ENCODE data around the gene MIDN.
A peak's percentile ranks its signal among the peaks of the same experiment; 100 is the strongest.

Gene MIDN

DNA sequence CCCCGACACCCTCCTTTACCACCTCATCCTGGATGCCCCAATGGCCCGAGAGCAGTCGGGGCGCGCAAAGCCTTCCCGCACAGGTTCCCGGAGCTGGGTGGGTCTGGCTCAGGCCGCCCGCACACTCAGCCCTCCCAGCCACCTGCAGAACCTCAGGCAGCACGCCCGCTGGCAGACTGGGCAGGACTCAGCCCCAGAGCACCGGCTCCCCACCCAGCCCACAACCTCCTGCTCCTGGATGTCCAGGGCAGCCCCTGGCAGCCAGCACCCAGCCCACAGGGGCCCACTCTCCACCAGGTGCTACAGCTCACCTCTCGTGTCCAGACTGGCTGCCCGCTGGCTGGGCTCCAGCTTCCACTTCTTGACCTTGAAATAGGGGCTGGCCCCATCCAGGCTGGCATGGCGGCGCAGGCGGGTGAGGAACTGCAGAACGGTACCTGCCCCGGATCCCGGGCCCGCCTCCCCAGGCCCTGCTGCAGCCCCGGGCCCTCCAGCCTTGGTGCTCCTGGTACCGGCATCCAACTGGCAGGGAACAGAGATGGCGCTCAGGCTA is 15.2 kb upstream of the MIDN start:
- DNase-seq (ENCODE audit: low read depth): no peak

DNA sequence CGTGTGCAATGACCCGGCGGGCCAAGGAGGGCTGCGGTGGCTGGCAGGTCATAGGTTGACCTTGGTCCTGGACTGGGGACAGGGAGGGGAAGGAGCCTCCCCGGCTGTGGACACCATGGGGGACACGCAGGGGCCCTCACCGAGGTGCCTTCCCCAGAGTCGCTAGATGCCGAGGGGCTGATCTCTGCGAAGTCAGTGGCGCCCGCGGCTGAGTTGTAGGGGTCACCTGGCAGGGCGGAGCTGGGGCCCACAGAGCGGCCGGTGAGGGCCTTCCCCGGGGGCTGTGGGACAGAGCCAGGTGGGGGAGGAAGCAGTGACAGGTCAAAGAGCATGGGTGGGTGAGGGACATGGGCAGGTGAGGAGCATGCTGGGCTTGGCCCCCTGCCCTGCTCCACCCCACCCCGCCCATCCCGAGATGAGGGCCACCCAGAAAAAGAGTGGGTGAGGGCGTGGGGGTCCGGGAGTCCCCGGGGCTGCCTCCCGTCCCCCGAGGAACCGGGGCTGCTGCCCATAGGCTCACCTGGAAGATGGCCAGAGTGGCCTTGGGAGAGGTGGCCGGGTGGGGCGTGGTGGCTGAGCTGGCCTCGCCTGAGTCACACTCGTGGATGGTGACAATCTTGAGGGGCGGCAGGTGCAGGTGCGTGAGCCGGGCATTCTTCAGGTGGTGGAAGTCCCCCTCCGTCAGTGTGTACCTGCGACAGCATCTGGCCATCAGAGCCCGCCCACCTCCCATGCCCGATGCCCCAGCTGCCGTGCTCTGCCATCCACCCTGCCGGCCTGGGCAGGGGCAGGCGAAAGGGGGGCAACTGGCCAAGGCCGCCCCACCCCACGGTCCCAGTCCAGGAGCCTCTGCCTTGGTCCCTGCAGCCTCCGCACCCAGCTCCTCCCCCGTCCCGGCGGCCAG is 14.1 kb upstream of the MIDN start:
- DNase-seq (ENCODE audit: low read depth): no peak

DNA sequence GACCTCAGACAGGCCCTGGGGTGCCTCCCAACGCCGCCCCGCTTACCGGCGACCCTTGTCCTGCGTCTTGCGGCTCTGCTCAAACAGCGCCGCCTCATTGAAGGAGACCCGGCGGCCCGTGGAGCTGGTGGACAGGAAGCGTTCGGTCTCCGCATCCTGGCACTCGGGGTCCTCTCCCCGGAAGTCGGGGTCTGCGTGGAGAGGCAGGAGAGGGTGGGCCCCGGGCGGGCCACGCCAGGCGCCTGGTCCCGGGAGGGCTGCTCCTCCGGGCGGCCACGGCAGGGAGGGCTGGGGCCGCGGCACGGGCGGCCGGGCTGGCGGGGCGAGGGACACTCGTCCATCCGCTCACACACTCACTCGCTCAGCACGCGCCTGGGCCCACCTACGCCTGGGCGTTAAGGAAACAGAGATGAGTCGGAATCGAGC is 13.4 kb upstream of the MIDN start:
- no peak for DNase-seq (ENCODE audit: low read depth)

DNA sequence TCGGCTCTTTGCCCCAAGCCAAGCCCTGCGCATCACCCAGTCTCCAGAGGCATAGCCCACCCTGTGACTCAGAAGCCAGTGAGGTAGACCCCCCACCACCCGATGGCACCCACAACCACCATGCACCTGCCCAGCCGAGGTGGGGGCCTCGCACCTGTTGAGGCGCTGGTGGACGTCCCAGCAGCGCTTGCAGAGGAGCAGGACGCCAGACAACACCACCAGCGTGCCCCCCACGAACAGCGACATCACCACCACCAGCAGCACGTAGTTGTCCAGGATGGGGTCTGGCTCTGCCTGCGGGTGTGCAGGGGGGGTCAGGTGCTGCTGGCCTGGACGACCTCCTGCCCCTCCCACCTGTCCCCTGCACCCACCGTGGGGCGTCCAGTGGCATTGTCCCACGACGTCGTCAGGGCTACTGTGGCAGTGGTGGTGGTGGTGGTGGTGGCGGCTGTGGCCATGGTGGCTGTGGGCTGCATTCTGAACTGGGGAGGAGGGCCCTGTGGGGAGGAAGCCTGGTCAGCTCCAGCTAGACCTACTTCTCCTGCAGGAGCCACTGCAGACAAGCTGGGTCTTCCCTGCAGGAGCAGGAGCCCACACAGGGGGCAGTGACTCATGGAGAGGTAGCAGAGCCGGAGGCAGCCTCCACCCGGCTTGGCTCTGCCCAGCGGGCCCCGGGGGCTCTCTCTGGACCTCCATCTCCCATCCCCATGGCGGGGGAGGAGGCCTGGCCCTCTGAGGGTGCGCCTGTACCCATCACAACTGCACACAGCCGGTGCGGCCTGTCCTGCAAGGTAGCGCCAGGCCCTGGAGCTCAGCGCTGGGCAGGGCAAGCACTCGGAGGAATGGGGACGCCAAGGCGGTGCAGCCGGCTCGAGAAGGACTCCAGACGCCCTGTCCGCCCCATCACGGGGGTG is 12.5 kb upstream of the MIDN start:
- DNase-seq (ENCODE audit: low read depth): no peak

DNA sequence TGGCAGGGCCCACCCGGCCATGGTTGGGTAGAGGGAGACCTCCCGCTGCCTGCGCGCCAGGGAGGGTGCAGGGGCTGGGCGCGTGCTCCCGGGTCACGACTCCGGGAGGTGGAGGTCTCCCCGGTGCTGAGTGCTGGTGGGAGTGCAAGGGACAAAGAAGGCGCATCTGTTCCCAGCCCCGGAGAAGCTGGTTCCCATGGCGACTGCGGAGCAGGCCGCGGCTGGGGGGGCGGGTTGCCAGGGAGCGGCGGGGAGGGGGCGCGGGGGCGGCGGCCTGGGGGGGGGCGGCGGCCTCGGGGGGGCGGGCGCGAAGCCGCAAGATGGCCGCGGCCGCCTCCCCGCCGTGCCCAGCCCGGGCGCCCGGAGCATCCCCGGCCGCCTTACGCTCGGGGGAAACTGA is 11.8 kb upstream of the MIDN start:
- DNase-seq (ENCODE audit: low read depth): no peak

DNA sequence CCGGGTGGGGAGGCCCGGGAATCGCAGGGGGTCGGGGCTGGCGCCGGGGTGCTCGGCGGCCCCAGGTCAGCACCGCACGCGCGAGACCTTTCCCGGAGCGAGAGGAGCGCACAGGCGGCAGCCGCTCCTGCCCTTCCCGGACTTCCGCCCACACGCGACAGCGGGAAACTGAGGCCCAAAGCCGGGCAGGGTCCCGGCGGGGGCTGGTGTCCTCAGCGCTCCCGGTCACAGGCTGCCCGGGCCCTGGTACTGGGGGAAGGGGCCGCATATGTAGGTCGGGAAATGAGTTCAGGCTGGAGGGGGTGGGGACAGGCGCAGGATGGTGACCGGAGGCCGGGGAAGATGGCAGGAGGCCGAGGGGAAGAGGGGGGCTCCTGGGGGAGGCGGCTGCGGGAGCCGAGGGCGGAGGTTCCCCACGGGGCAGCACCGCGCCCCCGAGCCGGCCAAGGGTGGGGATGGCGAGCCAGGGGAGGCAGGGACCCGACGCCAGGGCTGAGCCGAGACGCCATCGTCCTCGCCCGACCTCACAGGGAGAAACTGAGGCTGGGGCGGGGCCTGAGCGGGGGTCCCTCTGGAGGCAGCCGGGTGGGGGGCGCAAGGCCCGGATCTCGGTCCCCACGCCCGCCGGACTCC is 11.2 kb upstream of the MIDN start:
- DNase-seq (ENCODE audit: low read depth): no peak

DNA sequence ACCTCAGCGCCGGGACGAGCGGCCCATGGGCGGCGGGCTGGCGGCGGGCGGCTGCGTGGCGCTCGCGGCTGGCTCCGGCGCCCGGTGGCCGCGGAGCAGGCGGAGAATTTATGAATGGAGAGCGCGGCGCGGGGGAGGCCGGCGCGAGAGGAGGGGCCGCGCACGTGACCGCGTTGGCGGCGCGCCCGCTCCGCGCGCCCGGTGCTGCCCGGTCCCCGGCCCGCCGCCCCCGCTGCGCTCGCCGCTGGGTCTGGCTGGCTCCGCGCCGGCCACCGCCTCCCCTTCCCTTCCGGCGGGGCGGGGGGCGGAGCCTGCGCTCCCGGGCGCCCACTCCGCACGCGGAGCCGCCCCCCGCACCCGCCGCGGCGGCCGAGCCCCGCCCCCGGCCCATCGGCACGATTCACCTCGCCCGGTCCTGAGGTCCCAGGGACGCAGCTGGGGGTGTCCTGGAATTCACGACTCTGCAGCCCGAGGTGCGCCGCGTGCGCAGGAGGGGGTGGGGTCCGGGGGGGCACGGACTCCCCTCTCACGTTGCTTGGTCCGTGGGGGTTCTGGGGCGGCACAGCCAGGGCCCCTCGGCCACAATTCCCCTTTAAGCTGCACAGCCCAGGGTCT is 10.5 kb upstream of the MIDN start, which contains the start of gene CBARP:
Gene CBARP, minus strand, starts transcription at position 252 of the 615 bp plus-strand sequence. CDS start 1,905 bp downstream, outside the sequence.
- DNase-seq (ENCODE audit: low read depth): no peak

DNA sequence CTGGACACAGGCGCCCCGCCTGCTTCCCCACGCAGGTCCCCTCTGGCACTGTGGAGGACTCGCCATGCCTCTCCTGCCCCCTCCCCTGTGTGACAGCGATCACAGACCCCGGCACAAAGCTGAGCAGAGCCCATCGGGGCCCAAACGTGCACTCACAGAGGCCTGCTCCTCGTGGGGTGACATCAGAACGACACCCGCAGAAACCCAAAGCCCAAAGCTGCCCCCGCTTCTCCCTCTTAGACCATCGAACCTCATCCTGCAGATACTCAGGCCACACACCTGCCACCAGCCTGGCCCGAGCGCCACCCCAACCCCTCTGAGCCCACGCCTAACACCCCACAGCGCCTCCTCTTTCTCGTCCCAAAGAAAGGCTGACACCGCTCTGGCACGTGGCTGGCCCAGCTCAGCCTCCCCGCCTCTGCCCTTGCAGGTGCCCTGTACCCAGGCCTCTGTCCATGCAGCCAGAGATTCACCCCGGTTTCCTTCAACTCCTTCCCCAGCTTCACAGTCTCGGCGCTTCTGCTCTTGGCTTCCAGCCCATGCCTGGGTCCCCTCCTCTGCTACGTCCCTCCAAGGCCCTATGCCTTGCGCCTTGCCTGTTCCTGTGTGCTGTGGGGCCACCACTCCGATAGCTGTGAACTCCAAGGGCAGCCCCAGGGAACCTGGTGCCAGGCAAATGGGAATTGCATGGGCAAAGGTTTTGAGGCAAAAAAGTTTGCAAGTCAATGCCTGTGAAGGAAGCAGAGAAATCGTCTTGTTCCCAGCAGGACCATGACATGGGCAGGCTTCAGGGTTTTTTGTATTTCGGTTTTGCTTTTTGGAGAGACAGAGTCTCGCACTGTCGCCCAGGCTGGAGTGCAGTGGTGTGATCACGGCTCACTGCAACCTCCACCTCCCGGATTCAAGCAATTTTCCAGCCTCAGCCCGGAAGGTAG is 9.7 kb upstream of the MIDN start:
- no peak for DNase-seq (ENCODE audit: low read depth)

DNA sequence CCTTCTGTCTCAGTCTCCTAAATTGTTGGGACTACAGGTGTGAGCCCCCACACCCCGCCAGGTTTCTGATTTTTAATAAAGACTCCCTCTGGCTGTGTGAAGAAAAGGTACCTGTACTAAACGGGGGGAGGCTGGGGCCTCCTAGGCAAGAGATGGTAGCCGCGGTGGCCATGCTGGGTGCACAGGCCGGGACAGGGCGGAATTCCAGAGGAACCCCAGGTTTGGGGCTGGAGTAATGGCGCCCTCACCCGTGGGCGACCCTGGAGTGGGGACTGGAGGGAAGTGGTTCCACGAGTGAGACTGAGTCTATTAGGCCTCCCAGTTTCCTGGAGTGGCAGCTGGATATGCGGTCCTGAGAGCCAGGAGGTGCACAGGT is 9.0 kb upstream of the MIDN start:
- no peak for DNase-seq (ENCODE audit: low read depth)

DNA sequence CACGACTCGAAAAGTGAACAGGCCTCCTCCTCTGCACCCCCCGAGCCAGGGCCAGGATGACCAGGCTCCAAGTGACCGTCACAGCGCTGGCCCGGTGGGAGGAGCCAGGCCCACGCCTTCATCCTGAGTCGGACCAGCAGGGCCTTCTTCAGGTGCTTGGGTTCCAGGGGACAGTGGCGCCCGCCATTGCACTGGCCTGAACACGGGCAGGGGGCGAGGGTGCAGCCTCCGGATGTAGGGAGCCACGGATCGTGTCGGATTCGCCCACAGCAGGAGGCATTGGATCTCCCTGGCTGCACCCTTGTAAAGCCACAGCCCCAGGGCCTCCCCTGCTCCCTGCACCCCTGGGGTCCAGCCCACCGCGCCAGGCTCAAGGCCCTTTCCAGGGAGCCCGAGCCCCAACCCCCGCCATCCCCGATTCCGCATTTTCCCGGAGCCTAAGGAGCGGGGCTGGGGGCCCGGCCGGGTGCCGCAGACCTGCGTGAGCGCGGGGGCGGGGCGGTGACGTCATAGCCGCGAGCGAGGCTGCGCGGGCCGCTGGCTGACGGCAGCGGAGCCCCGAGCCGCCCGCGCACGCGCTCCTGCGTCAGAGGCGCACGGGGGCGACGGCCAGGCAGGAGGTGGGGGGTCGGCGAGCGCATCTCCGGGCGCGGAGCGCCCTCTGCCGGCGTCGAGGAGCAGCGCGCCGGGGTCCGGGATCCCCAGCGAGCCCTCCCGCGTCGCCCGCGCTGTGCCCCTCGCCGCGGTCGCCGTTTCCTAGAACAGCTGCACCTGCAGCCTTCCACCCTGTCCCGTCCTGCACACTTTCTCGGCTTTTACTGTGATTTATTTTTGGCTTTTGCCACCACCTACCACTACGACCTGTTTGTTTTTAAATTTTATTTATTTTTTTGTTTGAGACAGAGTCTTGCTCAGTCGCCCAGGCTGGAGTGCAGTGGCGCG is 8.3 kb upstream of the MIDN start:
- DNase-seq (ENCODE audit: low read depth): peak; percentile 78

DNA sequence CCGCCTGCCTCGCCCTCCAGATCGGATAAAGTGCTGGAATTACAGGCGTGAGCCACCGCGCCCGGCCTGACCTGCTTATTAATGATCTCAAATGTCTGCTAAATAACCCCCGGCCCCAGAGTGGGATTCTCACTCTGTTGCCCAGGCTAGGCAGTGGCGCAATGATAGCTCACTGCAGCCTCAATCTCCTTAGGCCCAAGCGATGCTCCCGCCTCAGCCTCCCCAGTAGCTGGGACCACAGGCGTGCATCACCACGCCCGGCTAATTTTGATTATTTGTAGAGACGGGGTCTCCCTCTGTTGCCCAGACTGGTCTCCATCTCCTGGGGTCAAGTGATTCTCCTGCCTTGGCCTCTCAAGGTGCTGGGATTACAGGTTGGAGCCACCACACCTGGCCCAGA is 7.5 kb upstream of the MIDN start:
- DNase-seq (ENCODE audit: low read depth): no peak

DNA sequence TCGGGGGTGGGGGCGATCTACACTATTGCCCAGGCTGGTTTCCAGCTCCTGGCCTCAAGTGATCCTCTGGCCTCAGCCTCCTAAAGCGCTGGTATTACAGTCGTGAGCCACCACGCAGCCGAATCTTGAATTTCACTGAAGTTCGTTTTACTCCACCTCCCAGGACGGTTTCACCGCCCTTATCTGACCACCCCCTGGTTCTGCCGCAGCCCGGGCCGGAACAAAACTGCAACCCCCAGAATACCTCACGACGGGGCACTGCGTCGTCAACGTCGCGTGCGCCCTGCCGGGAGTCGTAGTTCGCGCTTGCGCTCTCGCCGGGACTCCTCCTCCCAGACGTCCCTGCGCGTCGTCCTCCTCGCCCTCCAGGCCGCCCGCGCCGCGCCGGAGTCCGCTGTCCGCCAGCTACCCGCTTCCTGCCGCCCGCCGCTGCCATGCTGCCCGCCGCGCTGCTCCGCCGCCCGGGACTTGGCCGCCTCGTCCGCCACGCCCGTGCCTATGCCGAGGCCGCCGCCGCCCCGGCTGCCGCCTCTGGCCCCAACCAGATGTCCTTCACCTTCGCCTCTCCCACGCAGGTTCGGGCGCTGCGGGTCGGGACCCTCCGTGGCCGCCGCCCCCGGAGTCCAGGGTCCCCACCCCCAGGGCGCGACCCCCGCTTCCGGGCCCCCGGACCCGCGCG is 6.8 kb upstream of the MIDN start, which contains the start of gene ATP5F1D:
Gene ATP5F1D, plus strand, starts transcription at position 335 of the 679 bp plus-strand sequence. Its CDS starts 100 bp downstream, at position 435.
- DNase-seq (ENCODE audit: low read depth): peak; percentile 84

DNA sequence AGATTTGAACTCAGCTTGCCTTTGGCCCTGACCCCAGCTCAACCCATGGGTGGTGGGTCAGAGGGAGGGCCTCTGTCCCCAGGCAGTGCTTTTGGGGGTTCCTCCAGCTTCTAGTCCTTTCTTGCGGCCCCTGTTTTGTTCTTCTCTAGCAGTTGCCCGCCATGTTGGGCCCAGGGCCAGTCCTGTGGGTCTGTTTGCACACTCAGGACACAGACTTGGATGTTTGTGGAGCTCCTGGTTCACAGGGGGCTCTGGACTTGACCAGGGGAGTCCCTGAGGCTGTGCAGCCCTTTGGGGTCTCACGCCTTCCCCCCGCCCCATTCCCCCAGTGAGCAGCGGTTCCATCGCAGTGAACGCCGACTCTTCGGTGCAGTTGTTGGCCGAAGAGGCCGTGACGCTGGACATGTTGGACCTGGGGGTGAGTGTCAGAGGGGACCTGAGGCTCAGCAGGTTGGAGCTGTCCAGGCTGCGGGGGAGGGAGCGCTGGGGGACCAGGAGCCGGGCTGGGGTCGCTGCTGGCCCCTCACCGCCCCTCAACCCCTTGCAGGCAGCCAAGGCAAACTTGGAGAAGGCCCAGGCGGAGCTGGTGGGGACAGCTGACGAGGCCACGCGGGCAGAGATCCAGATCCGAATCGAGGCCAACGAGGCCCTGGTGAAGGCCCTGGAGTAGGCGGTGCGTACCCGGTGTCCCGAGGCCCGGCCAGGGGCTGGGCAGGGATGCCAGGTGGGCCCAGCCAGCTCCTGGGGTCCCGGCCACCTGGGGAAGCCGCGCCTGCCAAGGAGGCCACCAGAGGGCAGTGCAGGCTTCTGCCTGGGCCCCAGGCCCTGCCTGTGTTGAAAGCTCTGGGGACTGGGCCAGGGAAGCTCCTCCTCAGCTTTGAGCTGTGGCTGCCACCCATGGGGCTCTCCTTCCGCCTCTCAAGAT is 4.4 kb upstream of the MIDN start:
- DNase-seq (ENCODE audit: low read depth): peak; percentile 72

DNA sequence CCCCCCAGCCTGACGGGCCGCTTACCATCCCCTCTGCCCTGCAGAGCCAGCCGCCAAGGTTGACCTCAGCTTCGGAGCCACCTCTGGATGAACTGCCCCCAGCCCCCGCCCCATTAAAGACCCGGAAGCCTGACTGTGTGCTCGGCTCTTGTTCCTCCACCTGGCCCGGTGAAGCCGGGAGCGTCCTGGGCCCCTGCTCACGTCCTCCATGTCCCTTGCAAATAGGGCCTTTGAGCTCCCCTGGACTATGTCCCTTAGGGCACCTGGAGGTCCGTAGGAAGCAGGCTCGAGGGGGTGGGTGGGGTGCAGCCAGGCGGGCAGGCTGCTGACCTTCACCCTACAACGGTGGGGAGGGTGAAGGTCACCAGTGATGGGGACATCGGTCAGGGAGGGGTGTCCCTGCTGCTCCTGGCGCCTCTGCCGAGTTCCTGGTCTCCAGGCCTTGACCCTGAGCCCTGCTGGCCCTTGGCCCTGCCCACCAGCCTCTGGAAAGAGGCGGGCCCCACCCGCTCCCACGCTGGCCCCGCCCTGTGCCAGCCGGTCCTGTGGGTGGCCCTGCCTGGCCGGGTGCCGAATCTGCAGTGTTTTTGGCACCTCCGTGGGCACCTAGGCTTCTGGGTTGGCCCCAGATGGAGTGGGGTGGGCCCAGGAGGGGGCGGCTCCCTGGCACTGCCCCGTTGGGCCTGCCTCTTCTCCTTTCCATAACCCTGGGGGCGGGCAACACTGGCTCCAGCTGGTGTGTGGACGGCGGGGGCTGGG is 3.5 kb upstream of the MIDN start:
- DNase-seq (ENCODE audit: low read depth): no peak

DNA sequence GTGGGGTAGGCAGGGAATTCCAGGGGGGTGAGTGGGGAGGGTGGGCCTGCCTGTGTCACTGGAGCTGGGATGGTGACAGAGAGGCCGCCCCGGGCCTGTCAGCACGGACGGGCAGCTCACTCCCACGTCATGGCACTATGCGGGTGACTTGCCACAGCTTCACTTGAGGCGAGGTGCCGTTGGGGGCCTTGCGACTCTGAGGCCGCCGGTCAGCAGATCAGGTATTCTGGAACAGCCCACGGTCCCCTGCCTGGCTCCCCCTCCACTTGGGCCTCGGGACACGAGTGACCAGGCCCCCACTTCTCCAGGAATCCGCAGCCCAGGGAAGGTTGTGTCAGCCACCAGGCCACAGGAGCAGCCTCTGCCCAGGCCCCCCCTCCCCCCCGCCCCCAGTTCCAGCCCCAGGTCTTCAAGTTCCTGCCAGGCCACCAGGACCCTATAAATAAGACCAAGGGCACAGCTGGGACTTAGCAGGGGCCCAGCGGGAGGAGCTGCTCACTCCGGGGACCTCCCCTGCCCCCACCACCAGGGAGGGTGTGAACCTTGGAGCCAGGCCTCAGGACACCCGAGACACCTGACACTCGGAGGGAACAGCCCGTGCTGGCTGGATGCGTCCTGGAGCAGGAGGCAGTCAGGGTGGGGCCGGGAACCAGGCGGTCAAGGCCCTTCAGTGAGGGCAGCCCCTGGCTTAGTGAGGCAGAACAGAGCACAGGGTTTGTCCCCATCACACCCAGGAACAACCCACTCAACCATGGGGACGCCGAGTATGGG is 2.7 kb upstream of the MIDN start:
- DNase-seq (ENCODE audit: low read depth): no peak
